Measurements from ENCODE around the gene QRICH2.
"Not testable (repeated sequence)": the region's sequence is repeated elsewhere in the genome, so short reads cannot be mapped to it uniquely, and the experiment has no call there.

The QRICH2 gene

GRCh38 chr17:76318586-76318985 lies 10.5 kb upstream of the QRICH2 start:
- H3K9ac ChIP-seq (ENCODE audit: low read depth, low read length), result no peak overlapping the region
- no peaks in the 10 kb centered on the region for H3K27me3 ChIP-seq (ENCODE audit: insufficient read depth, low read length)
- H3K9me3 ChIP-seq (ENCODE audit: insufficient read depth, low read depth, low read length), result no peaks in the 10 kb centered on the region
- H3K4me1 ChIP-seq (ENCODE audit: insufficient read depth, low read length), result no peaks in the 10 kb centered on the region
- H3K27ac ChIP-seq (ENCODE audit: low read length), result no peak overlapping the region
- peaks cover 32% of the 10 kb centered on the region for H3K36me3 ChIP-seq (ENCODE audit: insufficient read depth, low read depth, low read length)
- H3K4me3 ChIP-seq (ENCODE audit: low read length), result no peak overlapping the region

DNA sequence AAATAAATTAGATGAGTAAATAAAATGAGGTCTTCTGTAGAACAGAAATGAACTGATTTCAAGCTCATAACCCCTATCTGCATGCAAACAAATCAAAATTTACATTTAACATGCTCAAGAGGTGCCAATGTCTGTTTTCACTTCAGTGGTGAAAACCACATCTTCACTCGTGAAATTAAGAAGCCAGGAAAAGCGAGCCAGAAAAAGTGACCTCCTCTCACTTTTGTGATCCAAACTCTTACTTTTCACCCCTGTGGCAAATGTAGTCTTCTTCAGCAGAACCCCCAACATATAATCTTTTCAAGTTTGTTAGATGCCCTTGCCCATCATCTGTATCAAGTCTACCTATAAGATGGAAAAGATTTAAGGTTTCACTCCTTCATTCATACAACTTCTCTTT lies 9.5 kb upstream of the QRICH2 start:
- Histone ChIP-seq H3K27me3 (ENCODE audit: insufficient read depth, low read length) (no peaks in the 10 kb centered on the region), H3K9ac (ENCODE audit: low read depth, low read length) (no peak overlapping the region), H3K4me1 (ENCODE audit: insufficient read depth, low read length) (no peaks in the 10 kb centered on the region), H3K27ac (ENCODE audit: low read length) (no peak overlapping the region), H3K36me3 (ENCODE audit: insufficient read depth, low read depth, low read length) (peaks cover 35% of the 10 kb centered on the region), H3K9me3 (ENCODE audit: insufficient read depth, low read depth, low read length) (no peaks in the 10 kb centered on the region), H3K4me3 (ENCODE audit: low read length) (no peak overlapping the region)

DNA sequence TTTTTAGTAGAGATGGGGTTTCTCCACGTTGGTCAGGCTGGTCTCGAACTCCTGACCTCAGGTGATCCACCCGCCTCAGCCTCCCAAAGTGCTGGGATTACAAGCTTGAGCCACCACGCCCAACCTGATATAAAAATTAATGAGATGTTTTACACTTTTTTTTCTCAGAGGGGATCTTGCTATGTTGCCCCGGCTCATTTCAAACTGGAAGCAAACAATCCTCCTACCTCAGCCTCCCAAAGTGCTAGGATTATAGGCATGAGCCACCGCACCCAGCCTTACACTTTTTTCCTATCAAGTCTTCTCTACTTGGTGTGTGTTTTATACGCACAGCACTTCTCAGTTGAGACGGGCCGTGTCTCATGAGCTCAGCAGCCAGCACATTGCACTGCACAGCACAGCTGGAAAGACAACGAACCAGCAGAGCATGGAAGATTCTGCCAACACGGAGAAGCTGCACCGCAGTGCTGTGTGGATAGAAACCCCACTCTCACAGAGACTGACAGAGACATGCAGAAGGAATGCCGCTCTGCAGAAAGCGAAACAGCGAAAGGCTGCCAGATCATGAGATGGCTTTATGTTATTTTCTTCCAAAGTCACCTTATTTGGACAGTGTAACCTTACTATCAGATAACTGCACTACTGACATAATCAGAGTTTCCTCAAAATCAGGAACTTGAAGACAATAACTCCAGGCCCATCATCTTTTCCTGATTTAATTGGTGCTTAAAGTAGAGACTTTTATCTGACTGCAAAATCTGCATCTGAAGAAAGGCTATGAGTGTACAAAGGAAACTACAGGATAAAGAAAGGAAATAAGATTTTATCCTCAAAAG lies 6.5 kb upstream of the QRICH2 start:
- no peaks in the 10 kb centered on the region for H3K4me1 ChIP-seq (ENCODE audit: insufficient read depth, low read length)
- peaks cover 53% of the 10 kb centered on the region for H3K36me3 ChIP-seq (ENCODE audit: insufficient read depth, low read depth, low read length)
- H3K27ac ChIP-seq (ENCODE audit: low read length), result no peak overlapping the region
- no peaks in the 10 kb centered on the region for H3K27me3 ChIP-seq (ENCODE audit: insufficient read depth, low read length)
- H3K9me3 ChIP-seq (ENCODE audit: insufficient read depth, low read depth, low read length), result no peaks in the 10 kb centered on the region
- H3K9ac ChIP-seq (ENCODE audit: low read depth, low read length), result no peak overlapping the region
- H3K4me3 ChIP-seq (ENCODE audit: low read length), result no peak overlapping the region

- no peaks in the 10 kb centered on the region for H3K4me1 ChIP-seq (ENCODE audit: insufficient read depth, low read length)
- no peak overlapping the region for H3K4me3 ChIP-seq (ENCODE audit: low read length)
- no peaks in the 10 kb centered on the region for H3K9me3 ChIP-seq (ENCODE audit: insufficient read depth, low read depth, low read length)
- no peak overlapping the region for H3K9ac ChIP-seq (ENCODE audit: low read depth, low read length)
- H3K36me3 ChIP-seq (ENCODE audit: insufficient read depth, low read depth, low read length), result peaks cover 54% of the 10 kb centered on the region
- no peaks in the 10 kb centered on the region for H3K27me3 ChIP-seq (ENCODE audit: insufficient read depth, low read length)
- no peak overlapping the region for H3K27ac ChIP-seq (ENCODE audit: low read length)
Observed at GRCh38 chr17:76312735-76313134, 4.7 kb upstream of the QRICH2 start.

- H3K4me3 ChIP-seq (ENCODE audit: low read length), result no peak overlapping the region
- H3K9ac ChIP-seq (ENCODE audit: low read depth, low read length), result no peak overlapping the region
- no peaks in the 10 kb centered on the region for H3K4me1 ChIP-seq (ENCODE audit: insufficient read depth, low read length)
- H3K27ac ChIP-seq (ENCODE audit: low read length), result no peak overlapping the region
- no peaks in the 10 kb centered on the region for H3K9me3 ChIP-seq (ENCODE audit: insufficient read depth, low read depth, low read length)
- peaks cover 41% of the 10 kb centered on the region for H3K36me3 ChIP-seq (ENCODE audit: insufficient read depth, low read depth, low read length)
- no peaks in the 10 kb centered on the region for H3K27me3 ChIP-seq (ENCODE audit: insufficient read depth, low read length)
Observed at GRCh38 chr17:76309461-76309860, 1.4 kb upstream of the QRICH2 start.

DNA sequence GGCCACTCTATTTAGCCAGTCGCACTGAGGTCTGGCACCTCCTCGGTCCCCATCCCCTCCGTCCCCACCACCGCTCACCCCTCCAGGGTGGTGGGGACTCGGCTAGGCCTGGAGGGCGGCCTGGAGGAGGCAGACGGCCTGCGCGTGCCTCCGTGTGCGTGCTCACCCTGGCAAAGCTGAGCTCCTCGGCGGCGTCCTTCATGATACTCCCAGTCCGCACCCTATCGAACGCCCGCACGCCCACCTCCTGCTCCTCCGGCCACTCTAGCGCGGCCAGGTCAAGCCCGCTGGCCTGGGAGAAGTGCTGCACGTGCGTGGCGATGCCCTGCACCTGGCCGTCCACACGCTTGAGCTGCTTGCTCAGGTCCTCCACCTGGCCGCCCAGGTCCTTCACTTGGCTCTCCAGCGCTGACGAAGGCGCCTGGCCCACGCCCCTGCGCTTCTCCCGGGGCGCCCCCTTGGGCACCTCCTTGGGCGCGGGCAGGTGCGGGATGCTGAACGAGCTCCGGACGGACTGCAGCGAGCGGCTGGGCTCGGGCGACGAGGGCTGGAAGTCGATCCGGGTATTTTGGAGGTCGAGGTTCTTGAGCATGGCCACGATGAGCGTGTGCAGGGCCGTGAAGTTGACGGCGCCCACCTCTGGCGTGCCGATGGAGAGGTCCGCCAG lies 644 bp downstream of the QRICH2 start:
- Histone ChIP-seq H3K9me3 (ENCODE audit: insufficient read depth, low read depth, low read length) (no peaks in the 10 kb centered on the region), H3K4me3 (ENCODE audit: low read length) (no peak overlapping the region)

GRCh38 chr17:76305135-76305454 lies 3.0 kb downstream of the QRICH2 start:
- H3K9ac ChIP-seq (ENCODE audit: low read depth, low read length); H3K27ac ChIP-seq (ENCODE audit: low read length); H3K4me3 ChIP-seq (ENCODE audit: low read length): not testable (repeated sequence)

More for the DNA sequence above, 644 bp downstream of the QRICH2 start:
- Histone ChIP-seq H3K4me1 (ENCODE audit: insufficient read depth, low read length) (no peaks in the 10 kb centered on the region), H3K9ac (ENCODE audit: low read depth, low read length) (no peak overlapping the region), H3K36me3 (ENCODE audit: insufficient read depth, low read depth, low read length) (peaks cover 25% of the 10 kb centered on the region), H3K27ac (ENCODE audit: low read length) (no peak overlapping the region), H3K27me3 (ENCODE audit: insufficient read depth, low read length) (no peaks in the 10 kb centered on the region)

DNA sequence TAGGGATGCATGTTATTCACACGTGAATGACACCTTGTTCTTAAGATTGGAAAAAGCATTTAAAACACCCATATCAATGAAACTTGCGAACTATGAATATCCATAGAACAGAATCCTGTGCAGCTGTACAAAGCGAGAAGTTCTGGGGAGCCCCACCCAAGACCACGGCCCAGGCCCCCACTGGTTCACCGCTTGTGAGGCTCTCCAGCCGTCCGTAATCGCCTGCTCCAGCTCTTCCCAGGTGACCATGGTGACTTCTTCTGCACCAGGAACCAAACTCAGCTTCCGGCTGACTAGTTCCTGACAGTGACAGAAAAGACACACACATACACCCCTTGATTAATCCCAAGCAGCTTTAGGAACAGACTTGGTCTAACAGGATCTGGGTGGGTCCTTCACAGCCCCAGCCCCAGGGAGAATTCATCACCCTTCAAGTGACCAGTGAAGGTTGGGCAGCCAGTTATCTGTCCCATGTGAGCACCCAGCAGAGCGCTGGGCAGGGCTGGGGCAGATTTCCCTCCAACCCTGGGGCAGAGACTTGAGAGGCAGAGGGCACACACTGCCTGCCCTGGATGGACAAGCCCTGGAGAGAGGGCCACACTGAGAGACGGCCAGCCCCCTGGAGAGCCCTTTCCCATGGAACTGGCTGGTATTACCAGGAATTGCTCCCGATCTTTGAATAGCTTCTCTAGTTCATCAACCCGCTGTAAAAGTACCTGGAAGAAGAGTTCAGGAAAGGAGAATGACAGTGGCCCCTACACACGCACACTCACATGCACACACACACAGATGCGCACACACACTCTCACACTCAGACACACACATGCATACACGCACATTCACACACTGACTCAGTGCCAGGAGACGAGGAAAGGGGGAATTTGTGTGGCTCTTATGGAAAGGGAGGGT lies 3.6 kb downstream of the QRICH2 start:
- H3K27me3 ChIP-seq (ENCODE audit: insufficient read depth, low read length), result no peaks in the 10 kb centered on the region
- no peaks in the 10 kb centered on the region for H3K9me3 ChIP-seq (ENCODE audit: insufficient read depth, low read depth, low read length)
- H3K9ac ChIP-seq (ENCODE audit: low read depth, low read length), result no peak overlapping the region
- H3K36me3 ChIP-seq (ENCODE audit: insufficient read depth, low read depth, low read length), result 0 out of 2 replicates have a peak, but pooled peaks cover 3% of the 10 kb centered on the region
- no peak overlapping the region for H3K4me3 ChIP-seq (ENCODE audit: low read length)
- no peaks in the 10 kb centered on the region for H3K4me1 ChIP-seq (ENCODE audit: insufficient read depth, low read length)
- H3K27ac ChIP-seq (ENCODE audit: low read length), result no peak overlapping the region

More at GRCh38 chr17:76305135-76305454, 3.0 kb downstream of the QRICH2 start:
- H3K36me3 ChIP-seq (ENCODE audit: insufficient read depth, low read depth, low read length); H3K27me3 ChIP-seq (ENCODE audit: insufficient read depth, low read length); H3K9me3 ChIP-seq (ENCODE audit: insufficient read depth, low read depth, low read length); H3K4me1 ChIP-seq (ENCODE audit: insufficient read depth, low read length): not testable (repeated sequence)

- Histone ChIP-seq H3K36me3 (ENCODE audit: insufficient read depth, low read depth, low read length) (peaks cover 5% of the 10 kb centered on the region; the same call in 1 of the 2 replicates), H3K27me3 (ENCODE audit: insufficient read depth, low read length) (no peaks in the 10 kb centered on the region), H3K4me1 (ENCODE audit: insufficient read depth, low read length) (no peaks in the 10 kb centered on the region), H3K4me3 (ENCODE audit: low read length) (no peak overlapping the region), H3K27ac (ENCODE audit: low read length) (no peak overlapping the region), H3K9ac (ENCODE audit: low read depth, low read length) (no peak overlapping the region), H3K9me3 (ENCODE audit: insufficient read depth, low read depth, low read length) (no peaks in the 10 kb centered on the region)
Observed at GRCh38 chr17:76297436-76297835, 10.6 kb downstream of the QRICH2 start.

- Histone ChIP-seq H3K27me3 (ENCODE audit: insufficient read depth, low read length) (no peaks in the 10 kb centered on the region), H3K4me1 (ENCODE audit: insufficient read depth, low read length) (no peaks in the 10 kb centered on the region), H3K36me3 (ENCODE audit: insufficient read depth, low read depth, low read length) (peaks cover 5% of the 10 kb centered on the region; the same call in 1 of the 2 replicates), H3K9ac (ENCODE audit: low read depth, low read length) (no peak overlapping the region), H3K27ac (ENCODE audit: low read length) (no peak overlapping the region), H3K9me3 (ENCODE audit: insufficient read depth, low read depth, low read length) (no peaks in the 10 kb centered on the region), H3K4me3 (ENCODE audit: low read length) (no peak overlapping the region)
Observed at GRCh38 chr17:76296889-76297288, 11.2 kb downstream of the QRICH2 start.

GRCh38 chr17:76296186-76296585 lies 11.9 kb downstream of the QRICH2 start:
- no peak overlapping the region for H3K27ac ChIP-seq (ENCODE audit: low read length)
- H3K27me3 ChIP-seq (ENCODE audit: insufficient read depth, low read length), result no peaks in the 10 kb centered on the region
- H3K4me1 ChIP-seq (ENCODE audit: insufficient read depth, low read length), result no peaks in the 10 kb centered on the region
- H3K4me3 ChIP-seq (ENCODE audit: low read length), result no peak overlapping the region
- H3K36me3 ChIP-seq (ENCODE audit: insufficient read depth, low read depth, low read length), result peaks cover 6% of the 10 kb centered on the region; the same call in 1 of the 2 replicates
- no peak overlapping the region for H3K9ac ChIP-seq (ENCODE audit: low read depth, low read length)
- no peaks in the 10 kb centered on the region for H3K9me3 ChIP-seq (ENCODE audit: insufficient read depth, low read depth, low read length)

Data from iPS-20b (cell line).